Measurements from ENCODE around the gene SCNN1A. TPM values are rescaled to one million over a fixed set of nuclear protein-coding genes. Genes with fewer than 3 reads are reported as not detected.
A peak's percentile ranks its signal among the peaks of the same experiment; 100 is the strongest.

SCNN1A gene
- total and polyA plus RNA-seq, 4 donors, result 86.6 to 312 (median 125) TPM

DNA sequence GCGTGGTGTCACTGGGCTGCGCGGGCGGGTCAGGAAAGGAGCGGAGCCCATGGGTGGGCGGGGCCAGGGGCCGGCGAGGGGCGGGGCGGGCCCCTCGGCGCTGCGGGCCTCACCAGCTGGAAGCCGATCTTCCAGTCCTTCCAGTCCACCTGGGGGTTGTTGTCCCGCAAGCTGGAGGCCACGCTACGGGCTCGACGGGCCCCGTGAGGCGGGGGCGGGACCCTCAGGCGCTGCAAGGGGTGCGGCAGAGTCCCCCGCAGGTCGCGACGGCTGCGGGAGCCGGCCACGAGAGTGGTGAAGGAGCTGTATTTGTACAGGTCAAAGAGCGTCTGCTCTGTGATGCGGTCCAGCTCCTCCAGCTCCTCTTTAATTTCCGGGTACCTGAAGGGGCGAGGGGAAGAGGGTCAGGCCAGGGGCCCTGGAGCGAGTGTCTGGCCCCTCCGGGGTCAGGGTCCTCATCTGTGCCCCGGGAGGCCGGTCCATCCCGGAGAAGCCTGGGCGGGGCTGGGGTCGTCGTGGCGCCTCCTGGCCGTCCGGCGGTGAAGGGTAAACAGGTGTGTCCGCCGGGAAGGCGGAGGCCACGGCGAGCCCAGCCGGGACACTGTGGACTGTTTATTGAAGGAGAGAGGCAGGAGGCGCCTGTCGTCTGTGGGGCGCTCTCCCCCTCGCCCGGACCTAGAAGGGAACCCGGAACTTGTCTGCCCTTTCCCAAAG, 11.9 kb downstream of the SCNN1A start:
- Histone ChIP-seq H3K27ac (ENCODE audit: low read depth in 1 of 2, low read length in 1 of 2) (peak overlapping the region; percentile 77 to 96), H3K4me3 (peak overlapping the region; percentile 52), H3K36me3 (ENCODE audit: control insufficient read depth in 4 of 4, insufficient read depth in 4 of 4, low read length in 4 of 4) (peaks cover 0 to 2% (median 0%) of the 10 kb centered on the region in 4 donors), H3K9ac (ENCODE audit: insufficient read depth in 1 of 2, low read length in 2 of 2) (peak overlapping the region in 1 of 2 donors; percentile 32), H3K4me1 (ENCODE audit: control insufficient read depth in 5 of 5, insufficient read depth in 5 of 5, low read length in 5 of 5) (peaks cover 0 to 17% (median 7%) of the 10 kb centered on the region in 5 donors), H3K9me3 (ENCODE audit: control insufficient read depth in 4 of 4, insufficient read depth in 3 of 4, low read length in 3 of 4) (no peaks in the 10 kb centered on the region), H3K27me3 (ENCODE audit: control insufficient read depth in 3 of 3, insufficient read depth in 3 of 3, low read length in 2 of 3) (no peaks in the 10 kb centered on the region)
- ATAC-seq (ENCODE audit: insufficient read depth, low FRiP score), result peak; percentile 86
- TF ChIP-seq, protein P1, sequence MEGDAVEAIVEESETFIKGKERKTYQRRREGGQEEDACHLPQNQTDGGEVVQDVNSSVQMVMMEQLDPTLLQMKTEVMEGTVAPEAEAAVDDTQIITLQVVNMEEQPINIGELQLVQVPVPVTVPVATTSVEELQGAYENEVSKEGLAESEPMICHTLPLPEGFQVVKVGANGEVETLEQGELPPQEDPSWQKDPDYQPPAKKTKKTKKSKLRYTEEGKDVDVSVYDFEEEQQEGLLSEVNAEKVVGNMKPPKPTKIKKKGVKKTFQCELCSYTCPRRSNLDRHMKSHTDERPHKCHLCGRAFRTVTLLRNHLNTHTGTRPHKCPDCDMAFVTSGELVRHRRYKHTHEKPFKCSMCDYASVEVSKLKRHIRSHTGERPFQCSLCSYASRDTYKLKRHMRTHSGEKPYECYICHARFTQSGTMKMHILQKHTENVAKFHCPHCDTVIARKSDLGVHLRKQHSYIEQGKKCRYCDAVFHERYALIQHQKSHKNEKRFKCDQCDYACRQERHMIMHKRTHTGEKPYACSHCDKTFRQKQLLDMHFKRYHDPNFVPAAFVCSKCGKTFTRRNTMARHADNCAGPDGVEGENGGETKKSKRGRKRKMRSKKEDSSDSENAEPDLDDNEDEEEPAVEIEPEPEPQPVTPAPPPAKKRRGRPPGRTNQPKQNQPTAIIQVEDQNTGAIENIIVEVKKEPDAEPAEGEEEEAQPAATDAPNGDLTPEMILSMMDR (IDR thresholded peaks at IDR 0.05; ENCODE audit: control extremely low read depth, extremely low read depth), result no peak
- 1 to 5% methylated on average over 51 to 59 of the region's 59 CpGs for WGBS, 2 donors
- DNase-seq, result peak; percentile 65 to 83 (median 78)

DNA sequence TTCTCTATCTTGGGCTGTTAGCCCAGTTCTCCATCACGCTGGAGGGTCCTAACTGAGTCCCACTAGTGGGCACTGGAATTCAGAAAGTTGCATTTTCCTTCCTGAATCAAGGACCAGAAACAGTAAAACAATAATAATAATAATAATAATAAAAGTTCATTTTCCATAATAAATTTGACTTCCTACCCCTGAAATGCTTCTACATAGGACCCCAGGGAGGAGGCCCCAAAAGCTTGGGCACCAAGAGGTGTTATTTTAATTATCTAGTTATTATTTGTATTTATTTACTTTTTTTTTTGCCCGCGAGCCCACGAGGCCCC, 12.4 kb downstream of the SCNN1A start:
- Histone ChIP-seq H3K4me3 (no peak overlapping the region), H3K9ac (ENCODE audit: insufficient read depth in 1 of 2, low read length in 2 of 2) (no peak overlapping the region), H3K9me3 (ENCODE audit: control insufficient read depth in 4 of 4, insufficient read depth in 3 of 4, low read length in 3 of 4) (no peaks in the 10 kb centered on the region), H3K27me3 (ENCODE audit: control insufficient read depth in 3 of 3, insufficient read depth in 3 of 3, low read length in 2 of 3) (no peaks in the 10 kb centered on the region), H3K27ac (ENCODE audit: low read depth in 1 of 2, low read length in 1 of 2) (no peak overlapping the region), H3K36me3 (ENCODE audit: control insufficient read depth in 4 of 4, insufficient read depth in 4 of 4, low read length in 4 of 4) (peaks cover 0 to 2% (median 0%) of the 10 kb centered on the region in 4 donors), H3K4me1 (ENCODE audit: control insufficient read depth in 5 of 5, insufficient read depth in 5 of 5, low read length in 5 of 5) (peaks cover 0 to 15% (median 7%) of the 10 kb centered on the region in 5 donors)
- ATAC-seq (ENCODE audit: insufficient read depth, low FRiP score) (no peak), DNase-seq (no peak)
- WGBS, 2 donors, result 10 to 16% methylated on average over 4 of the region's 4 CpGs
- TF ChIP-seq, protein P1 (IDR thresholded peaks at IDR 0.05; ENCODE audit: control extremely low read depth, extremely low read depth), result no peak

DNA sequence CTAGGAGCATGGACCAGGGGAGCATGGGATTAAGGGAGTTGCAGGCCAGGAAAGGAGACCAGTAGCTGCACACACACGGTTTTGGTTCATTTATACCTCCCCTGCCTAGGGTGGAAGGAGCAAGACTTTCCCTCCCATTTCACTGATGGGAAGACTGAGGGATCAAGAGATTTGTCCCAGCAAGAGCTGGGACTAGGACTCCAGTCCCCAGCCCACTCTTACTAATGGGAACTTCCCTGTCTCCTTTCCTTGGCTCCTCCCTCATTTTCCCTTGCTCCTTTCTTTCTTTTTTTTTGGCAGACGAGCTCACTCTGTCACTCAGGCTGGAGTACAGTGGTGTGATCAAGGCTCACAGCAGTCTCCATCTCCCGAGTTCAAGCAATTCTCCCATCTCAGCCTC, 13.0 kb downstream of the SCNN1A start:
- 58 to 62% methylated on average over 3 of the region's 3 CpGs for WGBS, 2 donors
- Histone ChIP-seq H3K27ac (ENCODE audit: low read depth in 1 of 2, low read length in 1 of 2) (peak overlapping the region in 1 of 2 donors; percentile 91), H3K9me3 (ENCODE audit: control insufficient read depth in 4 of 4, insufficient read depth in 3 of 4, low read length in 3 of 4) (no peaks in the 10 kb centered on the region), H3K36me3 (ENCODE audit: control insufficient read depth in 4 of 4, insufficient read depth in 4 of 4, low read length in 4 of 4) (peaks cover 0 to 2% (median 0%) of the 10 kb centered on the region in 4 donors), H3K4me3 (no peak overlapping the region), H3K4me1 (ENCODE audit: control insufficient read depth in 5 of 5, insufficient read depth in 5 of 5, low read length in 5 of 5) (peaks cover 0 to 15% (median 7%) of the 10 kb centered on the region in 5 donors), H3K27me3 (ENCODE audit: control insufficient read depth in 3 of 3, insufficient read depth in 3 of 3, low read length in 2 of 3) (no peaks in the 10 kb centered on the region), H3K9ac (ENCODE audit: insufficient read depth in 1 of 2, low read length in 2 of 2) (no peak overlapping the region)
- ATAC-seq (ENCODE audit: insufficient read depth, low FRiP score) (no peak), DNase-seq (no peak)
- TF ChIP-seq, protein P1 (IDR thresholded peaks at IDR 0.05; ENCODE audit: control extremely low read depth, extremely low read depth), result no peak

All from lung (tissue), 12 donors.